ENCODE results near the gene PRRC2A. TPM values are rescaled to one million over a fixed set of nuclear protein-coding genes. Genes with fewer than 3 reads are reported as not detected.

PRRC2A gene
- 29.1 and 76.5 TPM in 2 replicates for total RNA-seq

DNA sequence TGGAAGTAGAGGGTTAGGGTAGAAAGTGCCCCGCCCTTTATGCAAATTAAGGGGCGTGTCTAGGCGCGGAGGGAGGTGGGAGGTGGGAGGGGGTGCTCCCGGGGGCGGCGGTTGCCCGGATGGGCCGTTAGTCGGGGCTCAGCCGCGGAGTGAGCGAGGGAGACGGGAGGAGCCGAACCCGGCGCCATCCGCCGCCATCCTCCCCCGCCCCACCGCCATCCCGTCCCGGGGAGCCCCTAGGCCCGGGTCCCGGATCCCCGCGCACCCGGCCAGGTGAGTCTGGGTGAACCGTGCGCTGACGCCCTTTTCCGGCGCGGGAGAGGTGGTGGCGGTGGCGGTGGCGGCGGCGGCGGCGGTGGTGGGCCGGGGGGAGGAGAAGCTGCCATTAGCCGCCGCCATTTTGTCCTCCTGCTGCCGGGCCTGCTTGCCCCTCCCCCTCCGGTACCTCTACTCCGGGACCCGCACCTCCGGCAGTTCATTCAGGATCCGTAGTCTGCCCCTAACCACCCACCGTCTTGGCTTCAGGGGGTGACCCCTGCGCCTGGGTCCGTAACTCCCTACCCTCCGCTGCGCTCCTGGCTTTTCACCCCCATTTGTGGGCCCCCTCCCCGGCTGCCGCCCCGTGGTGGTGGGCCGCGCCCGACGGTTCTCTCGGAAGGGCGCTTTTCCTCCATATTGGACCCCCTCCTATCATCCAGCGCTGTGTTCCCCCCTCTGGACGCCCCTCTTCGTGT lies at the start of gene PRRC2A:
TSS of gene PRRC2A (plus strand) at position 130 of the 734 bp plus-strand sequence. CDS start 2,075 bp downstream, outside the sequence.

DNA sequence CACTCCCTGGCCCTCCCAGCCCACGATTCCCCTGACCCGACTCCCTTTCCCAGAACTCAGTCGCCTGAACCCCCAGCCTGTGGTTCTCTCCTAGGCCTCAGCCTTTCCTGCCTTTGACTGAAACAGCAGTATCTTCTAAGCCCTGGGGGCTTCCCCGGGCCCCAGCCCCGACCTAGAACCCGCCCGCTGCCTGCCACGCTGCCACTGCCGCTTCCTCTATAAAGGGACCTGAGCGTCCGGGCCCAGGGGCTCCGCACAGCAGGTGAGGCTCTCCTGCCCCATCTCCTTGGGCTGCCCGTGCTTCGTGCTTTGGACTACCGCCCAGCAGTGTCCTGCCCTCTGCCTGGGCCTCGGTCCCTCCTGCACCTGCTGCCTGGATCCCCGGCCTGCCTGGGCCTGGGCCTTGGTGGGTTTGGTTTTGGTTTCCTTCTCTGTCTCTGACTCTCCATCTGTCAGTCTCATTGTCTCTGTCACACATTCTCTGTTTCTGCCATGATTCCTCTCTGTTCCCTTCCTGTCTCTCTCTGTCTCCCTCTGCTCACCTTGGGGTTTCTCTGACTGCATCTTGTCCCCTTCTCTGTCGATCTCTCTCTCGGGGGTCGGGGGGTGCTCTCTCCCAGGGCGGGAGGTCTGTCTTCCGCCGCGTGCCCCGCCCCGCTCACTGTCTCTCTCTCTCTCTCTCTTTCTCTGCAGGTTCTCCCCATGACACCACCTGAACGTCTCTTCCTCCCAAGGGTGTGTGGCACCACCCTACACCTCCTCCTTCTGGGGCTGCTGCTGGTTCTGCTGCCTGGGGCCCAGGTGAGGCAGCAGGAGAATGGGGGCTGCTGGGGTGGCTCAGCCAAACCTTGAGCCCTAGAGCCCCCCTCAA lies 48.2 kb upstream of the PRRC2A start, which contains the start of gene LTA:
TSS of gene LTA (plus strand) at position 249 of the 871 bp plus-strand sequence. CDS start at position 703, 454 bp downstream.

DNA sequence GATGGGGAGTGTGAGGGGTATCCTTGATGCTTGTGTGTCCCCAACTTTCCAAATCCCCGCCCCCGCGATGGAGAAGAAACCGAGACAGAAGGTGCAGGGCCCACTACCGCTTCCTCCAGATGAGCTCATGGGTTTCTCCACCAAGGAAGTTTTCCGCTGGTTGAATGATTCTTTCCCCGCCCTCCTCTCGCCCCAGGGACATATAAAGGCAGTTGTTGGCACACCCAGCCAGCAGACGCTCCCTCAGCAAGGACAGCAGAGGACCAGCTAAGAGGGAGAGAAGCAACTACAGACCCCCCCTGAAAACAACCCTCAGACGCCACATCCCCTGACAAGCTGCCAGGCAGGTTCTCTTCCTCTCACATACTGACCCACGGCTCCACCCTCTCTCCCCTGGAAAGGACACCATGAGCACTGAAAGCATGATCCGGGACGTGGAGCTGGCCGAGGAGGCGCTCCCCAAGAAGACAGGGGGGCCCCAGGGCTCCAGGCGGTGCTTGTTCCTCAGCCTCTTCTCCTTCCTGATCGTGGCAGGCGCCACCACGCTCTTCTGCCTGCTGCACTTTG lies 45.1 kb upstream of the PRRC2A start, which contains the start of gene TNF:
TSS of gene TNF (plus strand) at position 231 of the 567 bp plus-strand sequence. CDS start at position 408, 177 bp downstream.

DNA sequence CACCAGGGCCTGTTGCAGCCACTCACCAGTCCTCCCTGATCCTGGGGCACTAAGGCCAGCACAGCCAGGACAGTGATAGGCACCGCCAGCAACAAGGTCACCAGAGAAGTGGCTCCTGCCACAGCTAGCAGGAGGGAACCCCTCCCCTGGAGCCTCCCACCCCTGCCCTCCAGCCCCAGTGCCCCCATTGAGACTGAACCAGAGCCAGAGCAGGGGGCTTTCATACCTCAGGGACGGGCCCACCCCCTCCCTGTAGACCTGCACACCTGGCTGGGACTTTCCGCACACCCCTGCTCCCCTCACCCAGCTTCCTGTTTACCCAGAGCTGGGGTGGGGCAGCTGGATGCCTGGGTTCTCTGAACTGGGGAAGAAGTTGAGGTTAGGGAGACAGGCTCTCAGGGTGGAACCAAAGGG lies 38.3 kb upstream of the PRRC2A start, which contains the start of gene LTB:
TSS of gene LTB (minus strand) at position 195 of the 414 bp plus-strand sequence. CDS start at position 188, 7 bp downstream.

DNA sequence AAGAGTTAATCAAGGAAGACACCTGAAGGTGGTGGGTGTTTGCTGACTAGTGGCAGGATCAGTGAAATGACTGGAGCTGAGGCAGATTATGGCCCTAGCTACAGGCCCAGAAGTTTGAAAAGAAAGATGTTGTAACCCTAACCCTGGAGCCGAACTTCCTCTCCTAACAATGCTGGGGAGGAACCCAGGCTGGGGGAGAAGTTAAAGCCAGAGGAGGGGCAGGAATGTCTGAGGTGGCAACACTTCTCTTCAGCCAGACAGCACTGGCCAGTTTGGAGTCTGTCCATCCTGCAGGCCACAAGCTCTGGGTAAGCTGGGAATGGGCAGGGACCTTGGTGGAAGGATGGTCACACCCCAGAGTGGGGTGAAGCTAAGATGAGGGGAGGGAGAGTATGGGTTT lies 34.5 kb upstream of the PRRC2A start, which contains the start of gene LST1:
TSS of gene LST1 (plus strand) at position 270 of the 400 bp plus-strand sequence. CDS start 1,023 bp downstream, outside the sequence.

DNA sequence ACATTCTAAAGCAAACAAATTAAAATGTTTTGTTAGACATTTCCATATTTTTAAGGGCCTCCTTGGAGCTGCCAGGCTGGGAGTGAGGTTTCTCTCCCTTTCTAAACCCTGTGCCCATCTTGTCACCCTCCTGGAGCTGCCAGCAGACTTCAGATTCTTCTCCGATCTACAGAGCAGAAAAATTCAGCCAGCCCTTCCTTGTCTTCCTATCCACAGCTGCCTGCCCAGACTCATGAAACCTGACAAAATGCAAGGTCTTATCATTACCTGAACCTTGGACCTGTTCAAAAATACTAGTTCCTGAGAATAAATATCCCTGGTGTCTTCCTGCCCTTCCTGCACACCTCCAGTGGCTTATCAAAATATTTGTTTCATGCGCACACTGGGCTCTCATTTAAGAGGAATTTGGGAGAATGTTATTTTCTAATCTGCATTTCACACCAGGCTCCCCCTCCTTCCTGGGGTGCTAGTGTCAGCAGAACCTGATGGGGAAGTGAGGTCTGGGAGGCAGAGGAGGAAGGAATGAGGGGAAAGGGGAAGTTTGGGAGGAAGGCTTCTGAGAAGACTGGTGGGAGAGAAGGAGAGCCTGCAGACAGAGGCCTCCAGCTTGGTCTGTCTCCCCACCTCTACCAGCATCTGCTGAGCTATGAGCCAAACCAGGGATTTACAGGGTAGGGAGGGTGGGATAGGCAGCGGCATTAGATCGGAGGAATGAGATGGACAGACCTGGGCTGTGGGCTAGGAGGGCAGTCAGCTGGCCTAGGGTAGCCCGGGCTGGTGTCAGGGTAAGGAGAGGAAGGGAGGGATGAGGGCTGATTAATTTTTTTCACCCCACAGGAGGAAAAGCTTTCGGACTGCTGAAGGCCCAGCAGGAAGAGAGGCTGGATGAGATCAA lies 5.6 kb upstream of the PRRC2A start, which contains the start of gene AIF1:
TSS of gene AIF1 (plus strand) at position 551 of the 895 bp plus-strand sequence. CDS start at position 647, 96 bp downstream.

DNA sequence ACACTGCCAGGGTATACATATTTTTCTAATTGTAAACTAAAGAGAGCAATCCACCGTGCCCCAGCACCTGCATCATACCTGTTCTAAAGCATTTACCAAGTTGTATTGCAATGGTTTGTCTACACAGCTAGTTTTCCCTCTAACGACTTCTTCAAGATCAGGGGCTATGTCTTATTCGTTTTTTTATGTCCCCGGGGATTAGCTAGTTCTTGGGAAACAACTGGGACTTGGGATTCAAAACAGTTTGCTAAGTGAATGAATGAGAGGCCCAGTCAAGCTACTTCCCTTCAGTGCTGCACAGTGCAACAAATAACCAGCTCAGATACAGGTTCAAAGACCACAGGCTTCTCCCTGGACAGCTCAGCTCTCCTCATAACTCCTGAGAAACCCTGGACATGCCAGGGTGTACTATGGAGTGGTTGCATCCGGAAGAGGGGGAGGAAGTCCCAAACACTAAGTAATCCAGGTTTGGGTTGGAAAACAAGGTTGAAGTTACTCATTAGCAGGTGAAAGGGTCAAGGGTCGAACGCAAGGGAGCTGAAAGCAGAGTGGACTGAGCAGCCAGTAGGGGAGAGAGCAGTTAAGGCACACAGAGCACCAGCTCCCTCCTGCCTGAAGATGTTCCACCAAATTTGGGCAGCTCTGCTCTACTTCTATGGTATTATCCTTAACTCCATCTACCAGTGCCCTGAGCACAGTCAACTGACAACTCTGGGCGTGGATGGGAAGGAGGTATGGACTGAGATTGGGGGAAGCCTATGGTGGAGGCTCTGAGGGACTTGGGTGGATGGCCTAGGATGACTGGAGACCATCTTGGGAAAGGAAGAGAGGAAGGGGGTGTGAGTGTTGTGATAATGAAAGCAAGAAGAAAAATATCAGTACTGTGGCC lies 35.1 kb downstream of the PRRC2A start, which contains the start of gene APOM:
TSS of gene APOM (plus strand) at position 546 of the 889 bp plus-strand sequence. CDS start at position 619, 73 bp downstream.

DNA sequence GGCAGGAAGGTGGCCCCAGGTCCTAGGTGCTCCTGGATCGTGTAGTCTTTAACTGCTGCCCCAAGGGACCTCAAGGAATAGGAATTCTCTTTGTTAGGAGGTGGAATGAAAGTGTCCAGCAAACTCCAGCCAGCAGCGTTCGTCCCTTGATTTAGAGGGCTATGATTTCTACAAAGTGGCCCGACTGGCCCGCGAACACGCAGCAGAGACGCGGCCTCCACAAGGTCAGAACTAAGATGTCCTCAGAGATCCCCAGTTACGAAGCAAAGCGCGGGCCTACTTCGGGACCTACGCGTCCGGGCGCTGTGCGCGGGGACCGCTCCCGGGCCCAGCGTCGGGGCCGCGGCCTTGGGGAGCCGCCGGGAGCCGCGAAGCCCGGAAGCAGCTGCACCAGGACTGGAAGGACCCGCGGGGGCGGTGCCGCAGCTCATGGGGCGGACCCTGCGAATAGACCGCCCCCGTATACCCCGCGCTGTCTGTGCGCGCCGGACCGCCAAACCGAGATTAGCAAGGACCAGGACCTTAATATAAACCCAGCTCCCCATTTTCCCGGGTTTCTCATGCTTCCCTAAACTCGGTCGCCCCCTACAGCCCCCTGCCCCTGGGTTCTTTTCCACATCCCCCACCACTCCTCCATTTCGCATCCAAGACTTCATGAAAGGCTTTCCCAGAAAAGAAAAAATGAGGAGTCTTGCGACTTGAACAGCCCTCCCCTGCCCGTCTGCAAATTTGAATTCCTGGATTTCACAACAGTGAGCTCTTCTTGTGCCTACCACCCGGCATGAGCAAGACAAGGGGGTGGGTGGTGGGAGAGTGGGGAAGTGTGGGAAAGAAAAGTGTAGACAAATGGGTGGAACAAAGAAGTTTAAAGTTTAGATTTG lies 40.1 kb downstream of the PRRC2A start, which contains the start of gene C6orf47:
TSS of gene C6orf47 (minus strand) at position 398 of the 881 bp plus-strand sequence. CDS start 831 bp downstream, outside the sequence.

DNA sequence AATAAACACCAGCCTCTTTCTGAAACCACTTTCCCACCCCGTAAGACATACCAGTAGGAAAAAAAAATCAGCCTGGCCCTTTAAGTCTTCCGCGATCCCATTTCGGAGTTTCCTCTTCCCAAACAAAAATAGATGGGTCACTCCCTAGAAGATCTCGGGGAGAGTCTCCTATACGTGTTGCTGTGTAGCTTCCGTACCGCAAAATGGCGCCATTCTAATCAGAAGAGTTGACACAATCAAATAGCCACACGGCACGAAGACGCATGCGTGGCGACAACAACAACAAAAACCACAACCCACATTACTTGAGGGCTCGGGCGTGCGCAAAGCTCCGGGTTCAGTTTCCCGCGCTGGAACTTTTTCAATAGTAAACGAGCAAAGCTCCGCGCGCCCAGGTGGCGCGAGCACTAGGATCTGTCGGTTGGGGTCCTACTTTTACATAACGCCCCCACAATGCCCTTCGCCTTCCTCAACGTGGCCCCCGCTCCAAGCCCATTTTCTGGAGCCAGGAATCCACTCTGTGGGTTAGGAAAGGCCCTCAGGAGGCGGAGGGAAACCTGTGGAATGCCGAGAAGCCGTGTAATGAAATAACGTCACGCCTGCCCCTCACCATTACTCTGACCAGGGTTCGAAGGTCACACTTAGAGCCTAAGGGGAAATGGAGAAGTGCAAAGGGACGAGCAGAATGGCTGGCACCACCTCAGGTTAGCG lies 44.4 kb downstream of the PRRC2A start, which contains the start of gene GPANK1:
TSS of gene GPANK1 (minus strand) at position 208 of the 711 bp plus-strand sequence. CDS start 519 bp downstream, outside the sequence.

DNA sequence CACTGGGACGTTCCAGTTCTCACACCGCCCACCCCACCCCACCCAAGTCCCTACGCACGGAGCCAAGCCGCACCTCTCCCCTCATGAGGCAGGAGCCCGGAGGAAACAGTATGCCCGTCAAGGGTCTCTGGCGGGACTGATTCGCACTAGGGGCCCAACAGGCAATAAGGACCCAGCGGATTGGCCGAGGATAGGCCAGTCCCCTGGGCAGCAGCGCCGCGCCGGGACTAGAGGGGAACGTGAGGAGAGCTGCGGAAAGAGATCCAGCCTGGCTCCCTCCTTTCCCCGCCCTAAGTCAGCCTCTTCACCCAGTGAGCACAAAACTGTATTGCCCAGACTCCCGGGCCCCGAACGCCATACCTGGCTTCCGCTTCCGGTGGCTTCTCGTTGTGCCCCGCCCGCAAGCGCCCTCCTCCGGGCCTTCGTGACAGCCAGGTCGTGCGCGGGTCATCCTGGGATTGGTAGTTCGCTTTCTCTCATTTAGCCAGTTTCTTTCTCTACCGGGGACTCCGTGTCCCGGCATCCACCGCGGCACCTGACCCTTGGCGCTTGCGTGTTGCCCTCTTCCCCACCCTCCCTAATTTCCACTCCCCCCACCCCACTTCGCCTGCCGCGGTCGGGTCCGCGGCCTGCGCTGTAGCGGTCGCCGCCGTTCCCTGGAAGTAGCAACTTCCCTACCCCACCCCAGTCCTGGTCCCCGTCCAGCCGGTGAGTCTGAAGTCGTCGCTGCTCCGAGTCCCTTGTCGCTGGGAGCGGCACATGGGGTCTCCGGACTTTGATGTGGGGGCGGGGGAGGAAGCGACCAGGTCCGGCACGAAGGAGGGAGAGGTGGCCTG lies 45.2 kb downstream of the PRRC2A start, which contains the start of gene CSNK2B:
TSS of gene CSNK2B (plus strand) at position 580 of the 836 bp plus-strand sequence. CDS start 752 bp downstream, outside the sequence.

DNA sequence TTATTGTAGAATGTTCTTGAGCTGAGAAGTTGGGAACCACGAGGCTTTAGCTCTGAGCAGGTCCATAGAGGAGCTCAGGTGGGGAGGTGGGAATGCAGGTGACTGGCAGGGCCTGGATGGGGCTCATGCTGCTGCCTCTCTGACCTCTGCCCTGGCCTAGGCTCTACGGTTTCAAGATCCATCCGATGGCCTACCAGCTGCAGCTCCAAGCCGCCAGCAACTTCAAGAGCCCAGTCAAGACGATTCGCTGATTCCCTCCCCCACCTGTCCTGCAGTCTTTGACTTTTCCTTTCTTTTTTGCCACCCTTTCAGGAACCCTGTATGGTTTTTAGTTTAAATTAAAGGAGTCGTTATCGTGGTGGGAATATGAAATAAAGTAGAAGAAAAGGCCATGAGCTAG lies 49.2 kb downstream of the PRRC2A start, which contains the start of gene LY6G5B:
TSS of gene LY6G5B (plus strand) at position 301 of the 400 bp plus-strand sequence. CDS start 975 bp downstream, outside the sequence.

DNA sequence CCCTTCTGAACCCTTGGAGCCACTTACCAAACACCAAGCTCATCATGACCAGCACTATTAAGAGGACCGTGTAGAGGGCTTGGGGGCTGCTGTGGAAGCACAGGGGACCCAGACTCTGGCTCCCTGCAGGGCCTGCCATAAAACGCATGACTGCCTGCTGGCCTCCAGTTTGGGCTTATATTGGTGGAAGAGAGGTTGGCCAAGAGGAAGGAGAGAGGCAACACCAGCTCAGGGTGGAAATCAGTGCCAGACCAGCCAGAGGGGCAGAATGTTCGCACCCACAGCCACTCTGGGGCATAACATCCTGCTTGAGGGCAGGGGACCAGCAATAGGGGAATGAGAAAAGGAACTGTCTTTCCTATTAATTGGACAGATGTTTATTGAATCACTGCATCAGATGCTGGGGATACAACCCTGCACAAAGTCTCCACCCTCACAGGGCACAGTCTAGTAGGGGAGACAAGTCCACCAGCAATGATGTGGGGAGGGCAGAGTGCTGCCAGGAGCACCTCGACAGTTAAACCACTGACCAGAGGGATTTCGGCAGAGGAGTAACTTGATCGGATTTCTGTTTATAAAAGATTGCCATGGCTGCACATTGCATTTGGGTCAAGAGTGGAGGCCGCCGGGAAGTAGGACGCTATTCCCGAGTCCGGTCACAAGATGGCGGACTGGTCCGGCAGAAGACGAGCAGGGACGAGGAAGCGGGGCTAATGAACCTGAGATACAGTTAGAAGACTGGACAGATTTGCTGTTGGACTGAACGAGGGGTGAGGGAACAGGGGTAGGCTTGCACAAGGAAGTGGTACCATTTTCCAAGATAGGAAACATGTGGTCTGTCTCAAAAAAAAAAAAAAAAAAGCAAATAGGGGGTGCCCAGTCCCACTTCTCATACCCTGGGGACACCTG lies 60.0 kb downstream of the PRRC2A start, which contains the start of gene LY6G5C:
TSS of gene LY6G5C (minus strand) at position 842 of the 909 bp plus-strand sequence. CDS start at position 148, 694 bp downstream.

Measured in smooth muscle cell of the umbilical artery (primary cell).